Measurements from ENCODE around the gene FAM210A. TPM values are rescaled to one million over a fixed set of nuclear protein-coding genes. Genes with fewer than 3 reads are reported as not detected.

Gene FAM210A
- polyA plus RNA-seq, 1 donor (not counting 4 experiments of a cell fraction or from before 2014, with no cell fraction given), result 31.7 TPM

DNA sequence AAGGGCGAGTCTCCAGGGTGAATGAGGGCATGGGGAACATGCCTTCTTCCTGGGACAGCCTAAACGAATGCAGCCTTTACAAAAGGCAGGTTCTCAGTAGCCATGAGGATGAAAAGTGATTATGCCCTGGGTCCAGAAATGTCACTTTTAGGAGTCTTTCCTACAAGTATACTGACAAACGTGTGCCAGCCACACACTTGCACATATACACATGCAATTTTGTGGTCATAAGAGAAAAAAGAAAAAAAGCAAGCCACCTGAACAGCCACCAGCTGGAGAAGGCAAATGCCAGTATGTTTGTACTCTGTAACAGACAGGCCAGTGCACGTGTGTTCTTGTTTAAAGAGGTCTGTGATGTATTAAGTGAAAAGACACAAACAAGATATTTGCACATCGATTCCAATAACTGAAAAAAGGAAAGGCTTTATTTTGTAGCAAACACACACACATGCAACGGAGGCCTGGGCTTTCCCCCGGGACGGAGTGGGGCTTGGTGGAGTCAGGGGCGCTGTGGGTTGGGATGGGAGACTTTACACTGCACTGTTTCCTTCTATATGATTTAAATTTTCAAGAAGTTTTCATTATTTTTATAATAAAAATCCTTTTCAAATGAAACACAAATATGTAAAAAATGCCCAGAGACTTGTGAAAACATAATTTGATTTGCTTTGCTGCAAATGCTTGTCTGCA is 108.4 kb downstream of the FAM210A start:
- Histone ChIP-seq H3K36me3 (ENCODE audit: control insufficient read depth in 2 of 2, extremely low read depth in 1 of 2, insufficient read depth in 2 of 2, low read length in 2 of 2) (no peaks in the 10 kb centered on the region), H4K20me1 (ENCODE audit: control insufficient read depth, extremely low read depth, insufficient read depth, low read length) (no peaks in the 10 kb centered on the region), H3K27ac (ENCODE audit: control insufficient read depth, insufficient read depth, low read length) (no peak overlapping the region), H3K4me3 (ENCODE audit: control insufficient read depth in 2 of 3, extremely low read depth in 1 of 3, insufficient read depth in 2 of 3, low read depth in 1 of 3, low read length in 3 of 3) (no peak overlapping the region), H3K79me2 (ENCODE audit: control insufficient read depth, insufficient read depth, low read length) (no peaks in the 10 kb centered on the region), H3K9ac (ENCODE audit: control insufficient read depth, extremely low read depth, insufficient read depth, low read length) (no peak overlapping the region), H3K27me3 (ENCODE audit: control insufficient read depth, extremely low read depth, insufficient read depth, low read length) (peaks cover 17% of the 10 kb centered on the region), H3K9me3 (ENCODE audit: control insufficient read depth, low read depth, low read length) (no peaks in the 10 kb centered on the region), H2AFZ (ENCODE audit: control insufficient read depth, low read length) (no peak overlapping the region), H3K9me1 (ENCODE audit: control insufficient read depth, extremely low read depth, insufficient read depth, low read length) (no peaks in the 10 kb centered on the region), H3K4me1 (ENCODE audit: control insufficient read depth, extremely low read depth, insufficient read depth, low read length) (no peaks in the 10 kb centered on the region), H3K4me2 (ENCODE audit: control insufficient read depth, extremely low read depth, insufficient read depth, low read depth, low read length) (no peak overlapping the region)
- TF ChIP-seq EZH2 (IDR thresholded peaks at IDR 0.05; ENCODE audit: low read length), result no peak
- TF ChIP-seq, protein P1, sequence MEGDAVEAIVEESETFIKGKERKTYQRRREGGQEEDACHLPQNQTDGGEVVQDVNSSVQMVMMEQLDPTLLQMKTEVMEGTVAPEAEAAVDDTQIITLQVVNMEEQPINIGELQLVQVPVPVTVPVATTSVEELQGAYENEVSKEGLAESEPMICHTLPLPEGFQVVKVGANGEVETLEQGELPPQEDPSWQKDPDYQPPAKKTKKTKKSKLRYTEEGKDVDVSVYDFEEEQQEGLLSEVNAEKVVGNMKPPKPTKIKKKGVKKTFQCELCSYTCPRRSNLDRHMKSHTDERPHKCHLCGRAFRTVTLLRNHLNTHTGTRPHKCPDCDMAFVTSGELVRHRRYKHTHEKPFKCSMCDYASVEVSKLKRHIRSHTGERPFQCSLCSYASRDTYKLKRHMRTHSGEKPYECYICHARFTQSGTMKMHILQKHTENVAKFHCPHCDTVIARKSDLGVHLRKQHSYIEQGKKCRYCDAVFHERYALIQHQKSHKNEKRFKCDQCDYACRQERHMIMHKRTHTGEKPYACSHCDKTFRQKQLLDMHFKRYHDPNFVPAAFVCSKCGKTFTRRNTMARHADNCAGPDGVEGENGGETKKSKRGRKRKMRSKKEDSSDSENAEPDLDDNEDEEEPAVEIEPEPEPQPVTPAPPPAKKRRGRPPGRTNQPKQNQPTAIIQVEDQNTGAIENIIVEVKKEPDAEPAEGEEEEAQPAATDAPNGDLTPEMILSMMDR (optimal IDR thresholded peaks at IDR 0.05 in 1 of 3, IDR thresholded peaks at IDR 0.05 in 1 of 3, conservative IDR thresholded peaks at IDR 0.05 in 1 of 3; ENCODE audit: extremely low read depth in 1 of 3, insufficient read depth in 2 of 3, low read length in 3 of 3), result no peak
- DNase-seq (ENCODE audit: low read depth, low spot score), result no peak
- dilution Hi-C loops (cut with MboI; ENCODE audit: extremely low pct_ligation_motif_present, low sequenced_read_pairs), result no loop called here
- FAIRE-seq, result no peak

DNA sequence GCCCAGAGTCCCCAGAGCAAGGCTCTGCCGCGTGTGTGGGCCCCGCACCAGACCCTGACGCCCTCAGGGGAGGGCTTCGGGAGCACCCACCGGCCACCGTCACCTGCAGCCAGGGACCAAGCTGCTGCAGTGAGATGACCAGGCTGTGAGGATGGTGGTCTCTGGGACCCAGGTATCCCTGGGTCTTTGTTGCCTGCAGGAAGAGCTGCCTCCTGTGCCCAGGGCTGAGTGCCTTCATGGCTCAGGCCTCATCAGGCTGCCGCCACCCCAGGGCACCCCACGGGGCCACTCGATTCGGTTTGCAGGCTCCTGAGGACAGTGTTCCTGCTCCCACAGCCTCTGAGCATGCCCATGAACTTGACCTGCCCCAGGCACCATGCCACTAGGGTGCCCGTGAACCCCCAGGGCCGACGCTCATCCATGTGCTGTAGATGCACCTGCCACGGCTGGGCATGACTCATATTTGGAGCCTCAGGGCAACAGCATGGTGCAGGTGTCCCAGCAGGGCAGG is 109.8 kb downstream of the FAM210A start:
- dilution Hi-C loops (cut with MboI; ENCODE audit: extremely low pct_ligation_motif_present, low sequenced_read_pairs), result no loop called here
- FAIRE-seq, result no peak
- no peak overlapping the region for H3K9ac ChIP-seq (ENCODE audit: control insufficient read depth, extremely low read depth, insufficient read depth, low read length)

More for the DNA sequence above, 109.8 kb downstream of the FAM210A start:
- H4K20me1 ChIP-seq (ENCODE audit: control insufficient read depth, extremely low read depth, insufficient read depth, low read length), result no peaks in the 10 kb centered on the region
- TF ChIP-seq, protein P1 (optimal IDR thresholded peaks at IDR 0.05 in 1 of 3, IDR thresholded peaks at IDR 0.05 in 1 of 3, conservative IDR thresholded peaks at IDR 0.05 in 1 of 3; ENCODE audit: extremely low read depth in 1 of 3, insufficient read depth in 2 of 3, low read length in 3 of 3), result no peak
- TF ChIP-seq EZH2 (IDR thresholded peaks at IDR 0.05; ENCODE audit: low read length), result no peak
- no peak overlapping the region for H3K4me3 ChIP-seq (ENCODE audit: control insufficient read depth in 2 of 3, extremely low read depth in 1 of 3, insufficient read depth in 2 of 3, low read depth in 1 of 3, low read length in 3 of 3)
- no peak overlapping the region for H3K27ac ChIP-seq (ENCODE audit: control insufficient read depth, insufficient read depth, low read length)
- H2AFZ ChIP-seq (ENCODE audit: control insufficient read depth, low read length), result no peak overlapping the region
- no peaks in the 10 kb centered on the region for H3K79me2 ChIP-seq (ENCODE audit: control insufficient read depth, insufficient read depth, low read length)
- H3K4me2 ChIP-seq (ENCODE audit: control insufficient read depth, extremely low read depth, insufficient read depth, low read depth, low read length), result no peak overlapping the region
- no peak for DNase-seq (ENCODE audit: low read depth, low spot score)
- no peaks in the 10 kb centered on the region for H3K9me1 ChIP-seq (ENCODE audit: control insufficient read depth, extremely low read depth, insufficient read depth, low read length)
- H3K9me3 ChIP-seq (ENCODE audit: control insufficient read depth, low read depth, low read length), result no peaks in the 10 kb centered on the region
- peaks cover 30% of the 10 kb centered on the region for H3K27me3 ChIP-seq (ENCODE audit: control insufficient read depth, extremely low read depth, insufficient read depth, low read length)
- H3K36me3 ChIP-seq (ENCODE audit: control insufficient read depth in 2 of 2, extremely low read depth in 1 of 2, insufficient read depth in 2 of 2, low read length in 2 of 2), result no peaks in the 10 kb centered on the region
- peaks cover 4% of the 10 kb centered on the region for H3K4me1 ChIP-seq (ENCODE audit: control insufficient read depth, extremely low read depth, insufficient read depth, low read length)

Data from keratinocyte (primary cell).